ENCODE results near the gene ATL3.

GRCh38 chr11:63719001-63719400 is 47.8 kb upstream of the ATL3 start:
- no peak for TF ChIP-seq EZH2 (IDR thresholded peaks at IDR 0.05; ENCODE audit: low read length, missing control alignments)
- TF ChIP-seq, protein P1, sequence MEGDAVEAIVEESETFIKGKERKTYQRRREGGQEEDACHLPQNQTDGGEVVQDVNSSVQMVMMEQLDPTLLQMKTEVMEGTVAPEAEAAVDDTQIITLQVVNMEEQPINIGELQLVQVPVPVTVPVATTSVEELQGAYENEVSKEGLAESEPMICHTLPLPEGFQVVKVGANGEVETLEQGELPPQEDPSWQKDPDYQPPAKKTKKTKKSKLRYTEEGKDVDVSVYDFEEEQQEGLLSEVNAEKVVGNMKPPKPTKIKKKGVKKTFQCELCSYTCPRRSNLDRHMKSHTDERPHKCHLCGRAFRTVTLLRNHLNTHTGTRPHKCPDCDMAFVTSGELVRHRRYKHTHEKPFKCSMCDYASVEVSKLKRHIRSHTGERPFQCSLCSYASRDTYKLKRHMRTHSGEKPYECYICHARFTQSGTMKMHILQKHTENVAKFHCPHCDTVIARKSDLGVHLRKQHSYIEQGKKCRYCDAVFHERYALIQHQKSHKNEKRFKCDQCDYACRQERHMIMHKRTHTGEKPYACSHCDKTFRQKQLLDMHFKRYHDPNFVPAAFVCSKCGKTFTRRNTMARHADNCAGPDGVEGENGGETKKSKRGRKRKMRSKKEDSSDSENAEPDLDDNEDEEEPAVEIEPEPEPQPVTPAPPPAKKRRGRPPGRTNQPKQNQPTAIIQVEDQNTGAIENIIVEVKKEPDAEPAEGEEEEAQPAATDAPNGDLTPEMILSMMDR (conservative IDR thresholded peaks at IDR 0.05 in 1 of 2, IDR thresholded peaks at IDR 0.05 in 1 of 2; ENCODE audit: low read depth in 1 of 2, low read length in 2 of 2): no peak
